ENCODE results near the gene MRPL17.

MRPL17 gene

DNA sequence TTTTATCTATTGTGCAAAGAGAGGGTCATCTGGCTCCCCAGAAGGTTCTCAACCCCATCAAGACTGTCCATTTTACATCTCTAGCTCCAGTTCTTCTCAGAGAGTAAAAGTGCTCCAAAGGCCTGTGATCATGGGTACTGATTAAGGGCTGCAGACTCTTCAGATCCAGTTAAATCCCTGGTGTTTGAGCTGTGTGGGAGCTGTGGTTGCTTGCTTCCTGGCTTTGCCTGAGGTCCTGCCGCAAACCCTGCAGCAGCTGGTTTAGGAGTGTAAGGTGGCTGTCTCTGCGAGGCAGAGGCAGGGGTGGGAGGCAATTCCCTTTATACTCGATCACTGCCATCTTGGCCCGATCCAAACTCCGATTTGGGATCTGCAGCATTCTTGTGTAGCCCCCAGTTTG is 1.2 kb downstream of the MRPL17 start:
- no peak for DNase-seq

GRCh38 chr11:6681505-6681904 is 1.6 kb downstream of the MRPL17 start:
- no peak for DNase-seq

GRCh38 chr11:6677018-6677417 is 6.1 kb downstream of the MRPL17 start:
- DNase-seq, result no peak

- DNase-seq, result no peak
Measured at GRCh38 chr11:6674862-6675261, 8.3 kb downstream of the MRPL17 start.

- DNase-seq, result no peak
Measured at GRCh38 chr11:6674219-6674597, 8.9 kb downstream of the MRPL17 start.

DNA sequence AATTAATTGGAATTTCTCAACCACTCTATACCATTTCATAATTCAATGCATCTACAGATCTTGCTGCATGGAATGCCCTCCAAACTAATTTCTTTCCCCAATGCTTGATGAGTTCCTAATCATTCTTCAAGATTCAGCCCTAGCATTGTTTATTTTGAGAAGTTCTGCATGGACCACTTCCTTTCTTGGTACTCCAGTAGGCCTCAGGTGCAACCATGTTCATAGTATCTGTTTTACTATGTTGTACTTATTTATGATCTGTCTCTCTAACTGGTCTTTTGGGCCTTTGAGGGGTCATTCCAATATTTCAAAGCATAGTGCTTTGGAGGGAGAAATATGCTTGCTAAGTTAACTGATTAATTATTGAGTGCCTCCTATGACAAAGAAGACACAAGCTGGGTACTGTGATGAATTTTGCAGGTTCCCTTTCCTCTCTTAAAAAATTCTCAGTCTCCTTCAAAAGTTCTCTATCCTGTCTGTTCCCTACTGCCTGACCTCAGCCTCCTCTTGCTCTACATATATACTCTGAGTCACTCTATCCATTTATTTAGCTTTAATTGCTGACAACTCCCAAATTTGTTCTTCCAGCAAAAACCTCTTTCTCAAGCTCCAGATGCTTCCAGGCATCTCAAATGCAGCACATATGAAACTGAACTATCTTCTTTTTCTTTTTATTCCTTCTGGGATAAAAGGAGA is 9.5 kb downstream of the MRPL17 start:
- DNase-seq, result no peak

DNA sequence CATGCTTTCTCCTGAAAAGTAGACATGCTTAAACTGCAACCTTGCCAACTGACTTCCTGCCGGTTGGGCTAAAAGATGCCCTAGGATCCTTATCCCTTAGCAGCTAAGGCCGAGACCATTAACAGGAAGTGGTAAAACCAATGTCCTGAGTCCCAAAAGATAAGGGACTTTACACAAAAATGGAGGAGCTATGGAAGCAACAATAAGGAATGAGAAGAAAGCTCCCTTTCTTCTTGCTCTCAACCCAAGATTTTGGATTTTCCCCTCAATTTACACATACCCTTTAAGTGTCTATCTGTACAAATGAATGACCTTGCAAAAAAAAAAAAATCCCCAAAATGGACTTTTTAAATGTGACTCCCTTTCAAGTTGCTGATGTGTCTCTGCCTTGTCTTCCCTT is 11.1 kb downstream of the MRPL17 start:
- no peak for DNase-seq

DNA sequence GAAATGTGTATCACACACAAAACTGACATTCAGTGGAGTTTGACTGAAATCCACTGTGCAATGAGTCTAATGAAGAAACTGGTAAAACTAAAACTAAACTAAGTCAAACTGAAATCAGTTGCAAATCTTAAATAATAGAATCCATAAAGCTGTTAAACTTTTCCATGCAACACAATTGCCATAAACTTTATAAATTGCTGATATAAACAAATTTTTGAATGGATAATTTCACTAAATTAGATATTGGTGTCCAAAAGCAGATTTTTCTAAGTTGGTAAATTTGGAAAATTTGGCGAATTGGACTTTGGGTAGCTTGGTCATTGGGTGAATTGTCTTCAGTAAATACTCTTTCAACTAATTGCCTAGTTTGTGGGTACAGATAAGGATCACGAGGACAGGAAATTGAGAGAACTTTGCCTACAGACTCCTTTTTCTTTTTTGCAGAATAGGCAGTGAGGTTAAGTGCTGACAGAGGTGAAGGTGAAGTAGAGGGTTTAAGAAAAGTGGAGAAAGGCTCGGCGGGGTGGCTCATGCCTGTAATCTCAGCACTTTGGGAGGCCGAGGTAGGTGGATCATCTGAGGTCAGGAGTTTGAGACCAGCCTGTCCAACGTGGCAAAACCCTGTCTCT is 12.8 kb downstream of the MRPL17 start:
- DNase-seq, result no peak

DNA sequence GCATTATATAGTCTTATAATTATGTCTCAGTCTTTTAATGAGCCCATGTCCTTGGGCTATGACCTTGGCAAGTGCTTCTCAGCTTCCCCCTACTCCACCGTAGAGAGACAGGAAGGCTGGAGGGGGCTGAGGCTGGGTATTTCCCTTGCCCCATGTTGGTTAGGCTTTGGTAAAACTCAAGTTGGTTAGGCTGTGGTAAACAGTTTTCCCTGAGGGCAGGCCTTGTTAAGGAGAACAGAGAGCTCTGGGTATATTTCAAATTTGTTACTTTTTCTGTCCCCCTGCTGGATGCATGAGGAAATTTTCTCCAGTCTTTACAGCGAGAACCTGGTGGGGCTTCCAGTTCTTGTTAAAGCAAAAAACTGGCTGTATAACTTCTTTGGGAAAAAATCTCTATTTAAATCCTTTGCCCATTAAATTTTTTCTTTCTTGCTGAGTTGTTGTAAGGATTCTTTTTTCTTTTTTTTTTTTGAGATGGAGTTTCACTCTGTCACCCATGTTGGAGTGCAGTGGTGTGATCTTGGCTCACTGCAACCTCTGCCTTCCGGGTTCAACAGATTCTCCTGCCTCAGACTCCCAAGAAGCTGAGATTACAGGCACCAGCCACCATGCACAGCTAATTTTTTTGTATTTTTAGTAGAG is 15.3 kb downstream of the MRPL17 start:
- no peak for DNase-seq

DNA sequence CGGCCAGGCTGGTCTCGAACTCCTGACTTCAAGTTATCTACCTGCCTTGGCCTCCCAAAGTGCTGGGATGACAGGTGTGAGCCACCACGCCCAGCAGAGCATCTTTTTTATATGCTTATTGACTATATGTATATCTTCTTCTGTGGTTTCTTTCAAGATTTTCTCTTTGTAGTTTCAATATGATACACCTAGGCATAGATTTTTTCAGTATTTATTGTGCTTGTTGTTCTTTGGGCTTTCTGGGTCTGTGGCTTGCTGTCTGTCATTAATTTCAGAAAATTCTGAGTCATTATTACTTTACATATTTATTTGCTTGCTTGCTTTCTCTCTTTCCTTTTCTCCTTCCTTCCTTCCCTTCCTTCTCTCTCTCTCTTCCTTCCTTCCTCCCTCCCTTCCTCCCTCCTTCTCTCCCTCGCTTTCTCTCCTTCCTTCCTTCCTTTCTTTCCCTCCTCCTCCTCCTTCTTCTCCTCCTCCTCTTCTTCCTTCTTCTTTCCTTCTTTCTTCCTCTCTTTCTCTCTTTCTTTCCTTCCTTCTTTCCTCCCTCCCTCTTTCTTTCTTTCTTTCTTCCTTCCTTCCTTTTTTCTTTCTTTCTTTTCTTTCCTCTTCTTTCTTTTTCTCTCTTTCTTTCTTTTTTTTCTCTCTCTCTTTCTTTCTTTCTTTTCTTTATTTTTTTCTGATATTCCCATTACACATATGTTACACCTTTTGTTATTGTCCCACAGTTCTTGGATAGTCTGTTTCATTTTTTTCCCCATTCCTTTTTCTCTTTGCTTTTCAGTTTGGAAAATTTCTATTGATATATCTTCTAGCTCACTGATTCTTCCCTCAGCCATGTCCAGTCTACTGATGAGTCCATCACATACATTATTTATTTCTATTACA is 16.6 kb downstream of the MRPL17 start:
- no peak for DNase-seq

DNA sequence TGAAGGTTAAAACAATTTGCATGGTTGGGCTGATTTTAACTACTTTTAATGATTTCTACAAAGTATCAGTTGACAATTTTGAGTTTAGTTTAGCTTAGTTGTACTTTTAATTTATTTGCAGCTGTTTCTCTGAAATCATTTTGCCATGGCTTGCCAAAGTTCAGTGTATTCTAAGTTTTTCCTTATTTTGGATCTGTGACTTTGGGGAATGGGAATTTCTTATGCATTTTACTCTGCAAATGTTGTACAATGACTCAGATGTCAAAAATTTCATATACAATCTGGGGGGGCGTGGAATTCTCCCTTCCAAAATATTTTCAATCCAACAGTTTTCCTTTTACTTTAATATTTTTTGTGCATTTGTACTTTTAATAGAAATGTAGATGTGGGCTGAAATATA is 18.6 kb downstream of the MRPL17 start:
- no peak for DNase-seq

DNA sequence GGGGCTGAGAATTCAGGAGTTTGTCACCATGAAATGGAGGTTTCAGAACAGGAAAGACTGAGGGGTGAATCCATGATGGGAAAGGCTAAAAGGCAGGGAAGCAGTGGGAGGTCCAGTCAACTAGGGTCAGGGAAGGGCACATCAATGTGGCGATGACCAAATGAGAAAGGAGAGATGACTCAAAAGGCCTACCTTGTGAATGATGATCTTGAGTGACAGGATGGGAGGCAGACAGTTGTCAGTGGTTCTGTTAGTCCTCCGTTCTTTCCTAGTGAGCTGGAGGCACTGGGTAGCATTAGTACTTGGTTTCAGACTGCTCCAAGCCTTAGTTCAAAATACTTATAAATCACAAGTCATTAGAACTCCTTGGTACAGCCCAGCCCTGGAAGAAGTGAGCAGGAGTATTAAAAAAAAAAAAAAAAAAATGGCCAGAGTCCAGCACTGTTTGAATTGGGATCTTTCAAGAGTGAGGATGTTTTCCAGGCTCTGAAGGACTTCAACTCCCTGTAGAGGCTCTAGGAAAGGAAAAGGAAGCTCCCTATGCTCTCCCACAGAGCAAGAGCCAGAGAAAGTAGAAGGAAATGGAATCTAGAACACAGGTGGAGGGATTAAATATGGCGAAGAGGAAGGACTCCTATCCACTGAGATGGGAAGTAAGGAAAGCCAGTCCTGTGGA is 19.2 kb downstream of the MRPL17 start:
- no peak for DNase-seq

DNA sequence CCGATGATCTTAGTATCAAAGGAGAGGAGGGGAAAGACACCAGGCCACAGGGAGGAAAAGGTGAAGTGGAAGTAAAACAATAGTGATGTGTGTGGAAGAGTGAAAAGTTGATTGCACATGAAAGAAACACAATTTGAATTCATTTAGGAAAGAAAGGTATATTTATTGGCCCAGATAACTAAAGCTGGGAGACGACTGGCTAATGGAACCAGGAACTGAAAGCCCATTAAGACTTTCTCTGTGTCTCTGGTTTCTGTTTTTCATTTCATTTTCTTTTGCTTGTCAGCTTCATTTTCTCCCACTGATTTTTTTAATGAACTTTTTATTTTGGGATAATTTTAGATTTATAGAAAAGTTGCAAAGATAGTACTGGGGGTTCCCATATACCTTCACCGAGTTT is 22.4 kb downstream of the MRPL17 start:
- DNase-seq, result no peak

DNA sequence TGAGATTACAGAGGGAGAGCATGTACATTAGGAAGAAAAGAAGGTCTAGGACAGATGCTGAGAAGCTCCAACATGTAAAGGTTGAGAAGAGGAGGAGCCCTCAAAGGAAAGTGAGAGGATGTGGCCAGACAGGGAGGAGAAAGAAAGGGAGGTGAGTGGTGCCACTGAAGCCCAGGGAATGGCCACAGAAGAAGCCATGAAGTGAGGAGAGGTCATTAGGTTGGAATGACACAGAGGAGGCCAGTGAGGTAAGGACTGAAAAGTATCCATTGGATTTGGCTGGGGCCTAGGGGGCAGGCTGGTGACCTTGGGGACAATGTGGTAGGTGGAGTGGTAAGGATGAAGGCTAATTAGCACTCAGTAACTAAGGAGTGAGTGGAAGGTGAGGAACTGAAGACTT is 24.5 kb downstream of the MRPL17 start:
- no peak for DNase-seq

- no peak for DNase-seq
Measured at GRCh38 chr11:6657346-6657745, 25.8 kb downstream of the MRPL17 start.

GRCh38 chr11:6656936-6657335 is 26.2 kb downstream of the MRPL17 start:
- peak; percentile 20 for DNase-seq

- no peak for DNase-seq
Measured at GRCh38 chr11:6656584-6656915, 26.6 kb downstream of the MRPL17 start.

- DNase-seq, result peak; percentile 53
Measured at GRCh38 chr11:6655790-6656583, 27.2 kb downstream of the MRPL17 start, which contains the start of gene DCHS1. Gene DCHS1 (minus strand): TSS chr11:6655809. CDS start chr11:6641613, 14,196 bp downstream.

GRCh38 chr11:6655020-6655789 is 27.9 kb downstream of the MRPL17 start:
- peak; percentile 53 for DNase-seq

DNA sequence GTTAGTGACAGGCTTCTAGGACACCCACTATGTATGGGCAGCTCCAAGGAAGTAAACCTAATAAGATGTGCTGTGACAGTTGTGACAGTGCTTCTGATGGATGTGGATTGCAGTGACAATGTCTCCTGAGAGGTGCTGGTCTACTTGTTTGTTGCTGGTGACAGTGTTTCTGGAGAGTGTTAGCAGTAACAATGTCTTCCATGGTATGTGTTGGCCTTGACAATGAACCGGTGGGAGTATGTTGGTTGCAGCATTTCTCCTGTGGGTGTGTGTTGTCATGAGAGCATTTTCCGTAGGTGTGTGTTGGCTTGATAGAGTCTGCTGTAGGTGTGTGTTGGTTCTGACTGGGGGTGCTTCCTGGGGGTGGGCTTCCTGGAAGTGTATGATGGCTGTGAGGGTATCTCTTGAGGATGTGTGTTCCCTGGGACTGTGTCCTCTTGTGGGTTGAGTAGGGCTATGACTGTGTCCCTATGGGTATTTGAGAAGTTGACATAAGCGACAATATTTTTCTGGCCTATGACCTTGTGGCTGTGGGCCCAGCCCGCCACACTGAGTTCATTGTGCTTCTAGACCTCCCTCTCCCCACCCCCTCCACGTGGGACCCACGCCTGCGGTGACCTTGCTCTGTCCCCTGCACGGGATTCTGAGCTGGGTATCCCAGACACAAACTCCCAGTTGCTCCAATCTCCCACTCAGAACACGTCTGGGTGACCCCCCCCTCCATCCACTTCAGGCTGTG is 28.7 kb downstream of the MRPL17 start:
- DNase-seq, result no peak
